ENCODE results near the gene C1orf56. TPM values are rescaled to one million over a fixed set of nuclear protein-coding genes. Genes with fewer than 3 reads are reported as not detected.

C1orf56 gene, protein sequence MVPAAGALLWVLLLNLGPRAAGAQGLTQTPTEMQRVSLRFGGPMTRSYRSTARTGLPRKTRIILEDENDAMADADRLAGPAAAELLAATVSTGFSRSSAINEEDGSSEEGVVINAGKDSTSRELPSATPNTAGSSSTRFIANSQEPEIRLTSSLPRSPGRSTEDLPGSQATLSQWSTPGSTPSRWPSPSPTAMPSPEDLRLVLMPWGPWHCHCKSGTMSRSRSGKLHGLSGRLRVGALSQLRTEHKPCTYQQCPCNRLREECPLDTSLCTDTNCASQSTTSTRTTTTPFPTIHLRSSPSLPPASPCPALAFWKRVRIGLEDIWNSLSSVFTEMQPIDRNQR
- 1 to 10 TPM; 2.6 to 9.4 (median 3.8) TPM for total RNA-seq

DNA sequence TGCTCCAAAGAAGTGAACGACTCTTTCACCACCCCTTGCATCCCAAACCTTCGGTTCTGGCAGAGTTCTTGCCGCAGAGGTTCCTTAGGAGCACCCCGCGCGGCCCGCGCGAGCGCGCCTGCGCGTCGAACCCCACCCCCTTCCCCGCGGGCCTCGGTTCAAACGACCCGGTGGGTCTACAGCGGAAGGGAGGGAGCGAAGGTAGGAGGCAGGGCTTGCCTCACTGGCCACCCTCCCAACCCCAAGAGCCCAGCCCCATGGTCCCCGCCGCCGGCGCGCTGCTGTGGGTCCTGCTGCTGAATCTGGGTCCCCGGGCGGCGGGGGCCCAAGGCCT is at the start of gene C1orf56:
C1orf56 (plus strand) TSS at position 161 of the 334 bp plus-strand sequence; CDS start at position 258, 97 bp downstream.
- Histone ChIP-seq H3K36me3 (peaks cover 10 to 20% (median 14%) of the 10 kb centered on the region in 4 donors), H3K27ac (peak within 1 kb of the TSS; percentile 74 to 91 (median 86)), H3K4me3 (peak within 1 kb of the TSS; percentile 68 to 80 (median 70)), H3K27me3 (no peaks in the 10 kb centered on the region), H3K9me3 (no peaks in the 10 kb centered on the region), H3K4me1 (peaks cover 9 to 26% (median 14%) of the 10 kb centered on the region in 4 donors)
- TF ChIP-seq POLR2AphosphoS5 (IDR thresholded peaks at IDR 0.05) (peak; percentile 43 to 75), CTCF (IDR thresholded peaks at IDR 0.05) (no peak), EP300 (IDR thresholded peaks at IDR 0.05) (no peak), POLR2A (IDR thresholded peaks at IDR 0.05) (peak in 2 of 4 donors; percentile 18 to 61)
- ATAC-seq (ENCODE audit: low FRiP score in 2 of 2) = peak; percentile 72 to 90
- peak; percentile 77 to 93 for DNase-seq
- WGBS, 2 donors = 0% methylated on average over 2 to 16 of the region's 29 CpGs

DNA sequence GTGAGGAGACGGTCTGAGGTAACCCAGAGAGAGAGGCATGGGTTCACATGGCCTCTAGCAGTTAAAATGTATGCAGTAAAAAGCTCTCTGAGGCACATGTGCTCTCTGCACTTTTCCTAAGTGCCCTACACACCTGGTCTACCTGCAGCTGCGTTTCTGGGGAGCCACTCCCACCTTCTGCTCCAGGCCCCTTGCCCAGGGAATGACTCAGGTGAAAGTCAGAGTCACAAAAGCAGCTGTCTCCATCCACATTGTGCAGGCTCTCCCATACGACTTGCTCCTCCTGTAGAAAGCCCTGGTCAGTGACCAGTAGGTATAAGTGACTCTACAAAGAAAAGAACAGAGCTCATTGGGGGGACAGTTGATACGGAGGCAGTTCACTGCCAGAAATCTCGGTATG is 49.6 kb upstream of the C1orf56 start:
- 66 to 100% methylated on average over 3 to 5 of the region's 5 CpGs for WGBS, 2 donors
- H3K27me3 ChIP-seq = no peaks in the 10 kb centered on the region
- peaks cover 14 to 31% (median 20%) of the 10 kb centered on the region in 4 donors for H3K4me1 ChIP-seq
- ATAC-seq (ENCODE audit: low FRiP score in 2 of 2) (no peak), DNase-seq (no peak)
- H3K27ac ChIP-seq = no peak overlapping the region
- TF ChIP-seq POLR2AphosphoS5 (IDR thresholded peaks at IDR 0.05) = no peak
- no peak for TF ChIP-seq POLR2A (IDR thresholded peaks at IDR 0.05)
- TF ChIP-seq CTCF (IDR thresholded peaks at IDR 0.05) = no peak
- TF ChIP-seq EP300 (IDR thresholded peaks at IDR 0.05) = no peak
- no peaks in the 10 kb centered on the region for H3K9me3 ChIP-seq
- H3K4me3 ChIP-seq = no peak overlapping the region
- peaks cover 15 to 57% (median 32%) of the 10 kb centered on the region in 4 donors for H3K36me3 ChIP-seq

DNA sequence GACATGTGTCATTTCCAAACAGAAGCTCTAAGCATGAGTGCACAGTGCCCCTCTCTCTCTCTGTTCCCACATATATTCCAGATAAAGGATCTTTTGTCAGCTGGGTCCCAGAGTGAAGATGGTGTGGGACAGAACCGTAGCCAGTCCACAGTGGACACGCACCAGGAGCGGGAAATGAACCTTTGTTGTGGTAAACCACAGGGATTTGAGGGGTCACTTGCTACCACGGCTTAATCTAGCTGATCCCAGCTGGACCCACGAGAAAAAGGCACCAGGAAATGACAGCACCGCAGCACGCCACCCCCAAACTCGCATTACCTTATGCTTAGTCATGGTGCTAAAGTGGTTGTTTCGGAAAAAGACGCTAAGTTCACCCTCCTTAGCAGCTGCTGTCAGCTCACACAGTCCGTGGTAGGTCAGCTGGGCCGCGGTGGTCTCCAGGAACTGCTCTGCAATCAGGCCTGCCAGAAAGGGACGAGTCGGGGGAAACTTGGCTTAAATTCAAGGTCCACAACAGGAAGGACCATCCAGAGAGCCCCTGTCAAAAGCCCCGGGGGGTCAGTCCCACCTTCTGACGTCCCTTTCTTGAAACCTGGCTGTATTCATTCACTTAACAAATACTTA is 48.4 kb upstream of the C1orf56 start:
- TF ChIP-seq POLR2AphosphoS5 (IDR thresholded peaks at IDR 0.05) (no peak), EP300 (IDR thresholded peaks at IDR 0.05) (no peak), CTCF (IDR thresholded peaks at IDR 0.05) (no peak), POLR2A (IDR thresholded peaks at IDR 0.05) (no peak)
- no peak overlapping the region for H3K4me3 ChIP-seq
- DNase-seq (peak in 1 of 2 donors; percentile 30), ATAC-seq (ENCODE audit: low FRiP score in 2 of 2) (no peak)
- WGBS, 2 donors = 67 to 72% methylated on average over 14 to 17 of the region's 17 CpGs
- no peaks in the 10 kb centered on the region for H3K27me3 ChIP-seq
- no peak overlapping the region for H3K27ac ChIP-seq
- H3K4me1 ChIP-seq = peaks cover 25 to 43% (median 32%) of the 10 kb centered on the region in 4 donors
- H3K9me3 ChIP-seq = no peaks in the 10 kb centered on the region
- peaks cover 15 to 57% (median 32%) of the 10 kb centered on the region in 4 donors for H3K36me3 ChIP-seq

DNA sequence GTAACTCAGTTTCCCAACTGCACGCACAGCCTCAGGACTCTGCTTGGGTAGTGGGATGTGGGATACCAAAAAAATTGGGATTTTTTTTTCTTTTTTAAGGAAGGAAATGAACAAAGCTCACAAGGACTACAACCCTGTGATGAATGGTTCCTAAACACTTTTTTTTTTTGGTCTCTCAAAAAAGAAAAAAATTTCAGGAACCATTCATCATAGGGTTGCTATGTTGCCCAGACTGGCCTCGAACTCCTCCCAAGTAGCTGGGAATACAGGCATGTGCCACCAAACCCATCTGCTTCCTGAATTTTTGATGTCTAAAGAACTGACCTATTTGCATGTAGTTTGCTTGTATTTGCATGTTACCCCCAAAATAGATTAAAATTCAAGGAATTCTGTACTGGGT is 47.6 kb upstream of the C1orf56 start:
- Histone ChIP-seq H3K36me3 (peaks cover 15 to 57% (median 32%) of the 10 kb centered on the region in 4 donors), H3K4me3 (no peak overlapping the region), H3K4me1 (peaks cover 32 to 51% (median 40%) of the 10 kb centered on the region in 4 donors), H3K9me3 (no peaks in the 10 kb centered on the region), H3K27me3 (no peaks in the 10 kb centered on the region), H3K27ac (no peak overlapping the region)
- DNase-seq (no peak), ATAC-seq (ENCODE audit: low FRiP score in 2 of 2) (no peak)
- TF ChIP-seq POLR2A (IDR thresholded peaks at IDR 0.05) (no peak), CTCF (IDR thresholded peaks at IDR 0.05) (no peak), EP300 (IDR thresholded peaks at IDR 0.05) (no peak), POLR2AphosphoS5 (IDR thresholded peaks at IDR 0.05) (no peak)
- 85 to 92% methylated on average over 2 of the region's 2 CpGs for WGBS, 2 donors
